Measurements from ENCODE around the gene KIAA0753.

DNA sequence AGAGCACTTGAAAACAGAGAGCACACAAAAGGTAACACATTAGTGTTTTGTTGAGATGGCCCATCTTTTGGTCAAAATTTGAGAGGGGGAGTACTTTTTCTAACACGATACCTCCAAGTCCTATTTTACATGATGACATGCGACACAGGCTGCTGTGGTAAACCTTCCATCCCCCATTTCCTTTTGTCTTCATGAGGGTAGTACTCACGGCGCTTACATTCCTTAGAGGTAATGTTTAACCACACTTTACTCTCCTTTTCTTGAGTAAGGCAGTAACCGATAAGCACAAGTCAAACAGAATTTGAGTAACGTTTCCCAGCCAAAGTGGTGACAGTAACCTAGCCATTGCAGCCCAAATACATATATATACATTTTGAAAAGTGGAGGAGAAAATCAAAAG, 48.3 kb downstream of the KIAA0753 start:
- TF ChIP-seq, protein P1, sequence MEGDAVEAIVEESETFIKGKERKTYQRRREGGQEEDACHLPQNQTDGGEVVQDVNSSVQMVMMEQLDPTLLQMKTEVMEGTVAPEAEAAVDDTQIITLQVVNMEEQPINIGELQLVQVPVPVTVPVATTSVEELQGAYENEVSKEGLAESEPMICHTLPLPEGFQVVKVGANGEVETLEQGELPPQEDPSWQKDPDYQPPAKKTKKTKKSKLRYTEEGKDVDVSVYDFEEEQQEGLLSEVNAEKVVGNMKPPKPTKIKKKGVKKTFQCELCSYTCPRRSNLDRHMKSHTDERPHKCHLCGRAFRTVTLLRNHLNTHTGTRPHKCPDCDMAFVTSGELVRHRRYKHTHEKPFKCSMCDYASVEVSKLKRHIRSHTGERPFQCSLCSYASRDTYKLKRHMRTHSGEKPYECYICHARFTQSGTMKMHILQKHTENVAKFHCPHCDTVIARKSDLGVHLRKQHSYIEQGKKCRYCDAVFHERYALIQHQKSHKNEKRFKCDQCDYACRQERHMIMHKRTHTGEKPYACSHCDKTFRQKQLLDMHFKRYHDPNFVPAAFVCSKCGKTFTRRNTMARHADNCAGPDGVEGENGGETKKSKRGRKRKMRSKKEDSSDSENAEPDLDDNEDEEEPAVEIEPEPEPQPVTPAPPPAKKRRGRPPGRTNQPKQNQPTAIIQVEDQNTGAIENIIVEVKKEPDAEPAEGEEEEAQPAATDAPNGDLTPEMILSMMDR (IDR thresholded peaks at IDR 0.05), result no peak
- TF ChIP-seq POLR2A (IDR thresholded peaks at IDR 0.05), result no peak
